DOHH2 (cell line): ENCODE results near the gene STYXL2.

ENCODE experiments used
- H3F3A ChIP-seq: fragments of 200-600 bp; sonication (generic), shearing (Covaris generic); 2 replicates; pipeline ENCODE4 v1.6.0; 2016; ENCODE audit warnings: antibody characterized with exemption, mild to moderate bottlenecking; ENCODE audit not compliant: control insufficient read depth, insufficient read depth
- H3K27ac ChIP-seq: fragments of 200-600 bp; sonication (generic); 2 replicates; pipeline ENCODE4 v1.5.1; 2014; ENCODE audit warnings: low read depth, mild to moderate bottlenecking, low read length, moderate library complexity
- H3K27me3 ChIP-seq: fragments of 200-600 bp; sonication (generic); 2 replicates; pipeline ENCODE4 v1.6.1; 2014; ENCODE audit warnings: mild to moderate bottlenecking, low read length, mixed read lengths; ENCODE audit not compliant: control insufficient read depth
- H3K36me3 ChIP-seq: fragments of 200-600 bp; sonication (generic); 2 replicates; pipeline ENCODE4 v1.6.1; 2014; ENCODE audit warnings: mild to moderate bottlenecking, low read length, moderate library complexity, mixed read lengths; ENCODE audit not compliant: control insufficient read depth
- H3K4me1 ChIP-seq: fragments of 200-600 bp; sonication (generic); 2 replicates; pipeline ENCODE4 v1.6.1; 2014; ENCODE audit warnings: mild to moderate bottlenecking, low read length, mixed read lengths; ENCODE audit not compliant: control insufficient read depth
- H3K4me2 ChIP-seq: fragments of 200-600 bp; sonication (generic); 2 replicates; pipeline ENCODE4 v1.6.0; 2014; ENCODE audit warnings: mild to moderate bottlenecking, low read length, moderate library complexity
- H3K4me3 ChIP-seq: fragments of 200-600 bp; sonication (generic); 2 replicates; pipeline ENCODE4 v1.5.1; 2014; ENCODE audit warnings: mild to moderate bottlenecking, low read length, mixed read lengths
- H3K79me2 ChIP-seq: fragments of 200-600 bp; sonication (generic); 2 replicates; pipeline ENCODE4 v1.6.1; 2014; ENCODE audit warnings: mild to moderate bottlenecking, low read length, mixed read lengths; ENCODE audit not compliant: control insufficient read depth
- H3K9me2 ChIP-seq: fragments of 200-600 bp; sonication (generic); replicated peaks from 2 replicates; pipeline ENCODE4 v1.6.1; 2014; ENCODE audit warnings: mild to moderate bottlenecking, low read length, mixed read lengths; ENCODE audit not compliant: control insufficient read depth
- H3K9me3 ChIP-seq: fragments of 200-600 bp; sonication (generic); 2 replicates; pipeline ENCODE4 v1.6.1; 2014; ENCODE audit warnings: antibody characterized with exemption, low read length, mixed read lengths; ENCODE audit not compliant: control insufficient read depth, insufficient read depth
- H4K20me1 ChIP-seq: fragments of 200-600 bp; sonication (generic); 2 replicates; pipeline ENCODE4 v1.6.0; 2014; ENCODE audit warnings: low read depth, mild to moderate bottlenecking, antibody characterized with exemption, low read length, moderate library complexity; ENCODE audit not compliant: control insufficient read depth, insufficient read depth
- CTCF ChIP-seq: fragments of 200-600 bp; sonication (generic); IDR thresholded peaks from one replicate; pipeline ENCODE4 v1.5.1; 2014; ENCODE audit warnings: antibody characterized with exemption, mild to moderate bottlenecking, low read depth, low read length; ENCODE audit not compliant: poor library complexity, severe bottlenecking
- EZH2phosphoT487 ChIP-seq: fragments of 200-600 bp; sonication (generic); IDR thresholded peaks from 2 replicates; pipeline ENCODE4 v1.6.1; 2017; ENCODE audit warnings: borderline replicate concordance, mild to moderate bottlenecking, antibody characterized with exemption, low read length, moderate library complexity, mixed read lengths

Gene STYXL2

DNA sequence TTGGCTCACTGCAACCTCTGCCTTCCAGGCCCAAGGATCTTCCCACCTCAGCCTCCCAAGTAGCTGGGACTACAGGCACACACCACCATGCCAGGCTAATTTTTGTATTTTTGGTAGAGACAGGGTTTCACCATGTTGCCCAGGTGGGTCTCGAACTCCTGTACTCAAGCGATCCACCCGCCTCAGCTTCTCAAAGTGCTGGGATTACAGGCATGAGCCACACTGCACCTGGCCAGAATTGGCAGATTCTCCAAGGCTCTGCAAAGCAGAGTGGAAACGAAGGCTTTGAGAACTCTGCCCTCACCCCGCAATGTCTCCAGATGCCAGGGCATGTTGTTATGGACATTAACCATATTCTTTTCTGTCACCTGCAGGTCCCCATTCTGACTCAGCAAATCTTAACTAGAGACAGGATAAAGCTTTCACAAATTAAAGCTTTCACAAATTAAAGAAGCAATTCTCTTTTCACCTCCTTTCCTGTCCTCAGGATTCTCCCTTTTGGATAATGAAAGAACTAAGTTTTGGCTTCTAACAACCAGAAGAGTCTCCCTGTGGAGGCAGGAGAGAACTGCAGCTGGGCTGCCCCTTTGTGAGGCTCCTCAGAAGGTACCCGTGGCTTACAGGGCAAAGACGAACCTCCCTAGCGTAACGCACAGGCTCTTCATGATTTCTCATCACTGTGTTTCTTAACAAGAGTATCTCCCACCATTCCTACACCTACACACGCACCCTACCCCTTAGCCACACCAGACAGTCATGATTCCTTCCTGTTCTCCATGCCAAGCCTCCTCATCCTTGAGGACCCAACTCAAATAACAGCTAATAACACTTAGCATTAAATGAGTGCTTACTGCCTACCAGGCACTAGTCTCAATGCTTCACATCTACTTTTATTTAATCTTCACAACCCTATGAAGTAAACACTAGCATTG lies 33.5 kb upstream of the STYXL2 start:
- Histone ChIP-seq H3K9me3 (no peaks in the 10 kb centered on the region), H3K9me2 (no peaks in the 10 kb centered on the region), H3K36me3 (no peaks in the 10 kb centered on the region), H4K20me1 (no peaks in the 10 kb centered on the region), H3K79me2 (no peaks in the 10 kb centered on the region), H3F3A (0 out of 2 replicates have a peak, but pooled peaks cover 3% of the 10 kb centered on the region), H3K4me2 (no peak overlapping the region), H3K27me3 (no peaks in the 10 kb centered on the region), H3K4me3 (no peak overlapping the region), H3K4me1 (peaks cover 10% of the 10 kb centered on the region), H3K27ac (no peak overlapping the region)
- no peak for TF ChIP-seq CTCF
- TF ChIP-seq EZH2phosphoT487: no peak

GRCh38 chr1:167061073-167061464 lies 32.8 kb upstream of the STYXL2 start:
- Histone ChIP-seq H3F3A (0 out of 2 replicates have a peak, but pooled peaks cover 3% of the 10 kb centered on the region), H3K27me3 (no peaks in the 10 kb centered on the region), H3K9me2 (no peaks in the 10 kb centered on the region), H3K4me3 (no peak overlapping the region), H3K4me2 (no peak overlapping the region), H4K20me1 (no peaks in the 10 kb centered on the region), H3K36me3 (no peaks in the 10 kb centered on the region), H3K79me2 (no peaks in the 10 kb centered on the region), H3K9me3 (no peaks in the 10 kb centered on the region), H3K4me1 (peaks cover 10% of the 10 kb centered on the region), H3K27ac (no peak overlapping the region)
- TF ChIP-seq CTCF: no peak
- no peak for TF ChIP-seq EZH2phosphoT487

DNA sequence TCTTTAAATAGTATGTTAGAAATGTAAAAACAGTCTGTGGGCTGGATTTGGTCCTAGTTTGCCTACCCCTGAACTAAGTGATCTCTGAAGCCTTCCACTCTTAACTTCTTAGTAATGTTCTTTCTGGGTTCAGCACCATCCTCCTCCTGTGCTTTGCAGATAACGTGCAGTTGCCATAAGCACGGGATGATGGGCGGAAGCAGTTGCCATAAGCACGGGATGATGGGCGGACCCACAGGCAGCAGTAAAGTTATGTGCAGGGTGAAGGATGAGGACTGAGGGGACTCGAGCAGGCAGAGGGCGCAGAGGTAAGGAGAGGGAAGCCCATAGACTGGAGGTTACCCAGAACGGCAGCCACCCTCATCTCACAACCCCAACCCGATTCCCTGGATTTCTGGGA lies 29.3 kb upstream of the STYXL2 start:
- no peak overlapping the region for H3K4me3 ChIP-seq
- H3K4me2 ChIP-seq: no peak overlapping the region
- no peaks in the 10 kb centered on the region for H3K9me2 ChIP-seq
- no peak overlapping the region for H3K27ac ChIP-seq
- H3F3A ChIP-seq: no peaks in the 10 kb centered on the region
- H3K36me3 ChIP-seq: no peaks in the 10 kb centered on the region
- H3K9me3 ChIP-seq: no peaks in the 10 kb centered on the region
- peaks cover 4% of the 10 kb centered on the region for H3K4me1 ChIP-seq
- H3K79me2 ChIP-seq: no peaks in the 10 kb centered on the region
- H4K20me1 ChIP-seq: no peaks in the 10 kb centered on the region
- no peak for TF ChIP-seq CTCF
- no peak for TF ChIP-seq EZH2phosphoT487
- H3K27me3 ChIP-seq: peaks cover 10% of the 10 kb centered on the region
